AG09309 (cell line): ENCODE measurements around the gene BUD13.

ENCODE experiments used
- DNase-seq: peaks from one replicate; pipeline ENCODE4 v3.0.0-alpha.2; 2010; ENCODE audit warnings: low read depth
- H3K4me3 ChIP-seq: 2 replicates; pipeline ENCODE4 v1.5.1; 2011; ENCODE audit warnings: mild to moderate bottlenecking, low read depth, low read length, moderate library complexity; ENCODE audit not compliant: control insufficient read depth
- TF ChIP-seq, protein P1 (sequence below): IDR thresholded peaks from 2 replicates; pipeline ENCODE4 v1.5.1; 2011; ENCODE audit warnings: mild to moderate bottlenecking, low read depth, low read length, inconsistent platforms; ENCODE audit not compliant: insufficient read depth, control insufficient read depth; ENCODE audit errors: missing control alignments

Gene BUD13

DNA sequence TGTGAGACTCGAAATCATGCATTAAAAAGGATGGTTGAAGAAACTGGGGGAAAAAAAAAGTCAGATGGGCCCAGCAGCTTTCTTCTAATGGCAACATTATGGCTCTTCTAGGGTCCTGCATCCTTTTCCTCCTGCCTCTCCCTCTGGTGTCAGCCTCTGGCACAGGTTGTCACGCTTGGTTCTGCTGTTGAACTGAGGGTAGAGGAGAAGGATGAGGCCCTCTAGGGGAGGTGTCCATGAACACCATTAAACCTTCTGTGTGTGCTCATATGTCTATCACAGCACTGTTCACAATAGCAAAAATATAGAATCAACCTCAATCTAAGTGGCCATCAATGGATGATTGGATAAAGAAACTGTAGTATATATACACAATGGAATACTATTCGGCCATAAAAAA, 36.0 kb downstream of the BUD13 start:
- no peak for DNase-seq
- TF ChIP-seq, protein P1, sequence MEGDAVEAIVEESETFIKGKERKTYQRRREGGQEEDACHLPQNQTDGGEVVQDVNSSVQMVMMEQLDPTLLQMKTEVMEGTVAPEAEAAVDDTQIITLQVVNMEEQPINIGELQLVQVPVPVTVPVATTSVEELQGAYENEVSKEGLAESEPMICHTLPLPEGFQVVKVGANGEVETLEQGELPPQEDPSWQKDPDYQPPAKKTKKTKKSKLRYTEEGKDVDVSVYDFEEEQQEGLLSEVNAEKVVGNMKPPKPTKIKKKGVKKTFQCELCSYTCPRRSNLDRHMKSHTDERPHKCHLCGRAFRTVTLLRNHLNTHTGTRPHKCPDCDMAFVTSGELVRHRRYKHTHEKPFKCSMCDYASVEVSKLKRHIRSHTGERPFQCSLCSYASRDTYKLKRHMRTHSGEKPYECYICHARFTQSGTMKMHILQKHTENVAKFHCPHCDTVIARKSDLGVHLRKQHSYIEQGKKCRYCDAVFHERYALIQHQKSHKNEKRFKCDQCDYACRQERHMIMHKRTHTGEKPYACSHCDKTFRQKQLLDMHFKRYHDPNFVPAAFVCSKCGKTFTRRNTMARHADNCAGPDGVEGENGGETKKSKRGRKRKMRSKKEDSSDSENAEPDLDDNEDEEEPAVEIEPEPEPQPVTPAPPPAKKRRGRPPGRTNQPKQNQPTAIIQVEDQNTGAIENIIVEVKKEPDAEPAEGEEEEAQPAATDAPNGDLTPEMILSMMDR, result no peak
- no peak overlapping the region for H3K4me3 ChIP-seq

DNA sequence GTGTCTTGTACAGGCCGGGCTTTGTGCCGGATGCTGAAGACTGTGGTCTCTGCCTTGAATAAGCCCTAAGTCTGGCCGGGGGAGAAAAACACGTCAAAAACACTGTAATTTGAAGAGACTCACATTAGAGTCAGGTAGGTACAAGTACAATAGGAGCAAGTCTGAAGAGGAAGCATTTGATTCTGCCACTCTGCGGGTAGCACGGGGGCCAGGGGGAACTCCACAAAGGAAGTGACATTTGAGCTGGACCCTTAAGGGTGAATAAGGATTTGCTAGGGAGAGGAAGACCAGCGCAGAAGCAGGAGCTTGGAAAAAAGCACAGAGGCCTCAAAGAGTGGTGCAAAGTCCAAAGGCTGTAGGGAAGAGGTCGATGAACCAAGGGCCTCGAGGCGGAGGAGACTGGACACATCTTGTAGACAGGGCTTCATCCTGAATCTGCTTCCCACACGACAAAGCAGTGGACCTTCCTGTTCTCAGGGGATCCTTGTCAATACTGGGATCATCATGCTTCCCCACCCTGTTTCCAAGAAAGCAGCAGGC, 38.7 kb downstream of the BUD13 start:
- DNase-seq, result no peak
- H3K4me3 ChIP-seq, result no peak overlapping the region
- TF ChIP-seq, protein P1, result no peak

DNA sequence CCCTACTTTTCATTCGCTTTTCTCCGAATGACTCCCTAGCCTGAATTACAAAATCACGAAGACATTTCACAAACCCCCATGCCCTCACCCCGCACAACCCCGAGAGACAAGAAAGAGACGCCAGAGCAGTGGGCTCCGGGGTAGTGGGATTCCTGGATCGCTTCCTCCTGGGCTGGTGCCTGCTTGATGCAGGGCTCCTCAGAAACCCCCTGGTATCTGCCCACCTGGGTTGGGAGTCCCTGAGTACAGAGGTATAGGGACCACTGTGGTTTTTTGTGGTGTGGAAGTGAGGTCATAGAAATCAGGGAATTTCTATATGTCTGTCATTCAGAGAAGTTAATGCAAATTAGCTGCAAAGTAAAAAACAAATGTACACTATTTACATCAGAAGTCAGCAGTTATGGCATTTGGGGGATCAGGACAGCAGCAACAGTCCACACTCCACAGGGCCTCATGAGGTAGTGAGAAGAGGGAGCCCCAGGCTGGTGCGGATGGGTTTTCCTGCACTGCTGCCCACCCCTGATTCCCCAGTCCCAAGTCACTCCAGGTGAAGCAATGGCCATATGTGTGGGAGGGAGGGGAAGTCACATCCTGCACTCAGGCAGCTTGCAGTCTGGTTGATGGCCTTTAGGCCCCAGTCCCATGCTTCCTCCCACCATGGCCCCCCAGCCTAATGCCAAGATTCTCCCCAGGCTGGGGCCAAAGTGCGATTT, 39.6 kb downstream of the BUD13 start:
- H3K4me3 ChIP-seq, result no peak overlapping the region
- DNase-seq, result no peak
- TF ChIP-seq, protein P1, result no peak

DNA sequence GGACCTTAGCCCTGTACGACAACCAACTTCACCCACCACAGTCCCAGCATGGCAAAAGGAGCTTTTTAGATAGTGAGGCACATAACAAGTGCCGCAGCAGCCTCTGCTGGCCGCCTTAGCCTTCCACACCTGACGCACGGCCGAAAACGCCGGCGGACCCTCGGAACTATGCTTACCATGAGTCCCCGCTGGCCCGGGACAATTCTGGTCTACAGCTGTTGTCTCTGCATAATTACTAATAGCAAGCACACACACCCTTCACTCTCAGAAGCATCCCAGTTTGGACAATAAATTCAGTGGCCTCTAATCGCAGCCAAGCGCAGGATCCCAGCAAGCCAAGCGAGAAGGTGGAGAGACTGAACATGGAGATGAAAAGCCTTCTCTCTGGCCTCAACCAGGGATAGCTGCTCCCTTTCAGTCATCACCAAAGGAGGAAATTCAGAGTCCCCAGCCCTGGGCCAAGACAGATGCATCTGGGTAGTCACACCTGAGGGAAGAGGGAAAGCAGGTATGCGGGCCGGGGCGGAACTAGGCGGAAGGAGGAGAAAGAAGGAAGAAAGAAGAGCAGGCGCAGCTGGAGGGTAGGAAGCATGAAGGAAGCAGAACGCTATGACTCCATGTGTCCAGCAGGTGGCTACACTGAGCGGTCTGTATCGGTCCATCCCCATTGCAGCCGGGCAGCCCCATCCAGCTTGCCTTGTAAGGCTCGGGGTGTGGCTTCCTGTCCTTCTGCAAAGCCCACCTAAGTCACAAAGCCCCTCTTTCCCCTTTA, 40.3 kb downstream of the BUD13 start:
- TF ChIP-seq, protein P1, result peak; percentile 89
- H3K4me3 ChIP-seq, result no peak overlapping the region
- DNase-seq, result peak; percentile 24

DNA sequence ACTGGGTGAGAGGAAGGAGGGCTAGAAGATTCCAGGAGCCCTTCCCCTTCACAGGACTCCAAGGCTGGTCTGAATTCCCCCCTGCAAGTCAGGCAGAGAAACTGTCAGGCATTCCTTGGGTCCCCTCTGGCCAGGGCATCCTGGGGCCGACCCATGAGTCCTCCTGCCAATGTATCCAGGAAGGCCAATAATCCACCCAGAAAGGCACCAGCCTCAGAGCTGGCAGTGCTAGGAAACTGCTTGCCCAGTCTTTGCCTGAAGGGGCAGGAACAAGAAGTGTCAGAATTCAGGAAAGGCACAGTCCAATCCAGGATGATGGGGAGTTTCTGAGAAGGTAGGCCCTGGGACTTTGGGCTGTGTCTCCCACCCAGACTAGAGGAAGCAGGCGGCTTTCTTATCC, 41.0 kb downstream of the BUD13 start:
- no peak overlapping the region for H3K4me3 ChIP-seq
- DNase-seq, result no peak
- TF ChIP-seq, protein P1, result no peak

DNA sequence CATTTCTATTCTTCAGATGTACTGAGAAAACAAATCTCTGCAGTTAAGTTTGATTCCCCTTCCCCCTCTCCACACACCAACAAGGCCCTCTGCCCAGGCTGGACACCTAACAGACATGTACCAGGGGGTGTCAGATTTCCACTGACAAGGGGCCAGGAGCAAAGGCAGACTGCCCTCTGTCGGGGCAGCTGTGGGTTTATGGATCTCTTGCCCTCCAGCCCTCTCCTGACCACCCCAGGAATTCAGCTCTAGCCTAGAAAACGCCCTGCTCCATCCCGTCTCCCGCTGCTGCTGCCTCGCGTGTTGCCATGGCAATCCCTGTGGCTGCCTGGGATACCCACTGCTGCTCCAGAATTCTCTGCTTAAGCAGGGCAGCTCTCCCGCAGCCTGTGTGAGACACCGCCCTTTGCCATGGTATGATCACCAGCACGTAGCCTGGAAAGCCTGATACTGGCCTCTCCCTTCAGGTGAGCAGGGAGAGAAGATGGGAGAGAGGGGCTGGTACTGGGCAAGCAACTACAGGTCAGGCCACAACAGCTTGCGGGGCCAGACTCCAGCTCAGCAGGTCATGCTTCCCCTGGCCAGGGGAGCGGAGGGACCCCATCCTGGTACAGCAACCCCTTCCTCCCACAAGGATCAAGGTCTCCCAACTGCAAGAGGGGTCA, 41.6 kb downstream of the BUD13 start:
- no peak for DNase-seq
- TF ChIP-seq, protein P1, result no peak
- no peak overlapping the region for H3K4me3 ChIP-seq
